Epithelial cell of esophagus (primary cell): Measurements from ENCODE around the gene SERPIND1.

Experiments
- DNase-seq: peaks from one replicate; pipeline ENCODE4 v3.0.0; 2010; ENCODE audit warnings: low read depth
- H3K4me3 ChIP-seq: 2 replicates; pipeline ENCODE4 v1.5.1; 2011; ENCODE audit warnings: mild to moderate bottlenecking, low read length, control low read depth
- TF ChIP-seq, protein P1 (sequence below): IDR thresholded peaks from 2 replicates; pipeline ENCODE4 v1.5.1; 2011; ENCODE audit warnings: low read depth, mild to moderate bottlenecking, low read length, control low read depth, inconsistent platforms; ENCODE audit not compliant: insufficient read depth; ENCODE audit errors: missing control alignments

SERPIND1 gene

DNA sequence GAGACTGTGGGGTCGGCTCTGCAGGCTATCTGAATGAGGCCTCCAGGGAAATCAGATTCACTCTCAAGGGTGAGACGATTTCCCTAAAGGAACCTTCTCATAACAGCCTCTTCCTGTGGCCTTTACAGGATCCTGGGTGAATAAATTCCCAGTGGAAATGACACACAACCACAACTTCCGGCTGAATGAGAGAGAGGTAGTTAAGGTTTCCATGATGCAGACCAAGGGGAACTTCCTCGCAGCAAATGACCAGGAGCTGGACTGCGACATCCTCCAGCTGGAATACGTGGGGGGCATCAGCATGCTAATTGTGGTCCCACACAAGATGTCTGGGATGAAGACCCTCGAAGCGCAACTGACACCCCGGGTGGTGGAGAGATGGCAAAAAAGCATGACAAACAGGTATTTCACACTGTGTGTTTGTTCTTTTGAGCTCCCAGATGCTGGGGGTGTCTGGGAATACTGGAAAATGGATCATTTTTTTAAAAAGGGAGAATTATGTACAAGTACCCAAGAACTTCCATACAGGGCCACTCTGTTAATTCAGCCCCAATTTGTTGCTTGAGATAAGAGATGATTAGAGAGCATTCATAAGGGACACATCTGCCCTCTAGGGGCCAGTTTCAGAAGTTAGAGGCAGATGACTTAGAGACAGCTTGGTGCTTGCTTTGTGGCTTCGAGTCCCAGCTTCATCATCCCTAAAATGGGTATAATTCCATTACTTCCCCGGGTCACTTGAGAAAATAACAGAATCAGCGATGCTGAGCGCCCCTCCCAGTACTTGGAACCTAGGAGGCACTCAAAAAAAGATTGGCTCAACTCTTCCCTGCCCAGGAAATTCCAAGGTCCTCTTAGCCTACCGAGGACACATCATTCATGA lies 10.2 kb downstream of the SERPIND1 start:
- H3K4me3 ChIP-seq = no peak overlapping the region
- TF ChIP-seq, protein P1, sequence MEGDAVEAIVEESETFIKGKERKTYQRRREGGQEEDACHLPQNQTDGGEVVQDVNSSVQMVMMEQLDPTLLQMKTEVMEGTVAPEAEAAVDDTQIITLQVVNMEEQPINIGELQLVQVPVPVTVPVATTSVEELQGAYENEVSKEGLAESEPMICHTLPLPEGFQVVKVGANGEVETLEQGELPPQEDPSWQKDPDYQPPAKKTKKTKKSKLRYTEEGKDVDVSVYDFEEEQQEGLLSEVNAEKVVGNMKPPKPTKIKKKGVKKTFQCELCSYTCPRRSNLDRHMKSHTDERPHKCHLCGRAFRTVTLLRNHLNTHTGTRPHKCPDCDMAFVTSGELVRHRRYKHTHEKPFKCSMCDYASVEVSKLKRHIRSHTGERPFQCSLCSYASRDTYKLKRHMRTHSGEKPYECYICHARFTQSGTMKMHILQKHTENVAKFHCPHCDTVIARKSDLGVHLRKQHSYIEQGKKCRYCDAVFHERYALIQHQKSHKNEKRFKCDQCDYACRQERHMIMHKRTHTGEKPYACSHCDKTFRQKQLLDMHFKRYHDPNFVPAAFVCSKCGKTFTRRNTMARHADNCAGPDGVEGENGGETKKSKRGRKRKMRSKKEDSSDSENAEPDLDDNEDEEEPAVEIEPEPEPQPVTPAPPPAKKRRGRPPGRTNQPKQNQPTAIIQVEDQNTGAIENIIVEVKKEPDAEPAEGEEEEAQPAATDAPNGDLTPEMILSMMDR = peak; percentile 87
- DNase-seq = peak; percentile 75

DNA sequence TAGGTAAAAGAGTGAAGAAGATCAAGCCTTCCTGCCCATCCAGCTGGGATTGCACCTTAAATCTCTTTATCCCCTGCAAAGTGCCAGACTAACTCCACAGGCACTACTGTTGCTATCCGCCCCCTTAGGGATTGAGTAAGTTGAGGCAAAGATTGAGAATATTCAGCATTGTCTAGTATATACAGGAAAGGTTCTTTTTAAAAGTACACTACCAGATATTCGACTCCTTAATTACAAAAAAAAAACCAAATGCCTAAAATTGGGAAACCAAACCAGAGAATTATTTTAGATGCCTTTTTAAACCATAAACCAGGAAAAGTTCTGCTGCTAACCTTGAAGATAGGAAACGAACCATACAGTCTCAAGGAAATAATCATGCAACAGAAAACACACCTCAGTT lies 11.5 kb downstream of the SERPIND1 start:
- TF ChIP-seq, protein P1 = no peak
- H3K4me3 ChIP-seq = no peak overlapping the region
- DNase-seq = no peak

DNA sequence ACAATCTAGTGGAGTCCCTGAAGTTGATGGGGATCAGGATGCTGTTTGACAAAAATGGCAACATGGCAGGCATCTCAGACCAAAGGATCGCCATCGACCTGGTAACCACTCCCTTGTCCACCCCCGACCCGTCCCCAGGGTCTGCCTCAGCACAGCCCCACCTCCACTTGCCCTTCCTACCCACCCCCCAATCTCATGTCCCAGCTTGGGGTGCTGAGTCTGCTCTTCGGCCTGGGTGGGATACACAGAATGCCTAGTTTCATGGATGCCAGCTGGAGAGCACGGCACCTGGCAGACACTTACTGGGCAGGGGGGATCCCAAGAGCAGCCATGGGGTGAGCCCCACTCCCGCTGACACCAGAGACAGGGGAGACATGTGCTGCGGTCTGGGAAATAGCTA lies 12.1 kb downstream of the SERPIND1 start:
- TF ChIP-seq, protein P1 = no peak
- no peak overlapping the region for H3K4me3 ChIP-seq
- no peak for DNase-seq

DNA sequence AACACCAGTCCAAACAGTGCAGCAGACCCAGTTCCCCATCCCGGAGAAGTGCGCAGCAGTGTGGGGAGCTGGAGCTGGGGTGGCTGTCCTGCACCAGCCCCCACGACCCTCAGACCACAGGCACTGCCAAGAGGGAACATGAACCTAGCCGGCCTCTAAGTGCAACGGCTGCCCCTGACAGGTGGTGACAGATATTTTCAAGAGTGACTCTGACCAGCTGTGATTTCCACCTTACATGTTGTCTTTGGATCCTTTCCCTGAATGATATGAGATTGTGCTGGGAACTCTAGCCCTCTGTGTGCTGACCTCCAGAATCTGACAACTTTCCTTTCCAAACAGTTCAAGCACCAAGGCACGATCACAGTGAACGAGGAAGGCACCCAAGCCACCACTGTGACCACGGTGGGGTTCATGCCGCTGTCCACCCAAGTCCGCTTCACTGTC lies 12.6 kb downstream of the SERPIND1 start:
- TF ChIP-seq, protein P1 = no peak
- DNase-seq = no peak

DNA sequence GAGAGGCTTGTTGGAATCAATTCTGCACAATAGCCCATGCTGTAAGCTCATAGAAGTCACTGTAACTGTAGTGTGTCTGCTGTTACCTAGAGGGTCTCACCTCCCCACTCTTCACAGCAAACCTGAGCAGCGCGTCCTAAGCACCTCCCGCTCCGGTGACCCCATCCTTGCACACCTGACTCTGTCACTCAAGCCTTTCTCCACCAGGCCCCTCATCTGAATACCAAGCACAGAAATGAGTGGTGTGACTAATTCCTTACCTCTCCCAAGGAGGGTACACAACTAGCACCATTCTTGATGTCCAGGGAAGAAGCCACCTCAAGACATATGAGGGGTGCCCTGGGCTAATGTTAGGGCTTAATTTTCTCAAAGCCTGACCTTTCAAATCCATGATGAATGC lies 13.3 kb downstream of the SERPIND1 start:
- no peak for DNase-seq
- TF ChIP-seq, protein P1 = no peak

More for the DNA sequence above, 12.6 kb downstream of the SERPIND1 start:
- no peak overlapping the region for H3K4me3 ChIP-seq

DNA sequence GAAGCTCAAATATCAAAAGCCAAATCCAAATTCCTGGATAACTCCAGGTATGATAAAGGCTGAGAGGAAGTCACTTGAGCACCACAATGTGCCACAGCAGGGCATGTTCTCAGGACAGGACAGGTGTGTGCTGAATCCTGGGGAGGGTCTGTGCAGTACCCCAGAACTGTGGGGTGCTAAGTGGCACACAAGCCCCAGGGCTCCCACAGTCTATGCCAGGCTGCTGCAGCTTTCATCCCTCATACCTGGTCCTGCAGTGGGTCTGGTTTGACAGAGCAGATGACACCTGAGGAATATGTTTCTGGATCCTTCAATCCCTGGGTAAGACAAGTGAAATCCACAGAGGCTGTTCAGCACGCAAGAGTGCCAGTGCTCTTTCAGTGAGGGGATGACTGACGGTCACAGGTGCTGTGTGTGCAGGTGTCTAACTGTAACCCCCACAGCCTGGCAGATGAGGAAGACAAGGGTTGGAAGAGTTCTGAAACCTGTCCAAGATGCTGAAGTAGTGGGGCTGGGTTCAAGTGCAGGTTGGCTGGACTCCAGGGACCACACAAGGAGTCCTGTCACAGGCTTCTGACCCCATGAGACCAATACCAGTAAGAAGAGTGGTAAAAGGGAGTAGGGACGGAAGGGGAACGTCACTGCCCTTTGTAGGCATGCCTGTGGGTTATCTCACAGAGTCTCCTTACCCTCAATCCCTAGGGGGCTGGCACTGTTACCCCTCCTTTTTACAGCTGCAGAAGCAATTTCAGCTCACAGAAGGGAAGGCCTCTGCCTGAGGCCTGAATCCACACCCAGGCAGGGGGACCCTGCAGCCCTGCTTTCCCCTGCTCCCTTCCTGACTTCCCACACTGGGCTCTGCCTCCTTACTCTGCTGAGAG lies 14.1 kb downstream of the SERPIND1 start:
- TF ChIP-seq, protein P1 = no peak
- no peak for DNase-seq
- no peak overlapping the region for H3K4me3 ChIP-seq

More for the DNA sequence above, 13.3 kb downstream of the SERPIND1 start:
- H3K4me3 ChIP-seq = no peak overlapping the region
